Measurements from ENCODE around the gene LRRTM3.

GRCh38 chr10:67100951-67101350, 175.1 kb downstream of the LRRTM3 start:
- no peak for TF ChIP-seq CTCF (conservative IDR thresholded peaks at IDR 0.05; ENCODE audit: low read depth in 2 of 2)
- TF ChIP-seq POLR2AphosphoS5 (IDR thresholded peaks at IDR 0.05; ENCODE audit: low read depth) = no peak
- TF ChIP-seq EZH2 (IDR thresholded peaks at IDR 0.05; ENCODE audit: low read depth, unreplicated experiment) = no peak
- TF ChIP-seq EZH2phosphoT487 (IDR thresholded peaks at IDR 0.05; ENCODE audit: unreplicated experiment) = no peak
- TF ChIP-seq CREB1 (CRISPR knock-in tag; IDR thresholded peaks at IDR 0.05; ENCODE audit: low read depth) = no peak
- TF ChIP-seq, protein P1, sequence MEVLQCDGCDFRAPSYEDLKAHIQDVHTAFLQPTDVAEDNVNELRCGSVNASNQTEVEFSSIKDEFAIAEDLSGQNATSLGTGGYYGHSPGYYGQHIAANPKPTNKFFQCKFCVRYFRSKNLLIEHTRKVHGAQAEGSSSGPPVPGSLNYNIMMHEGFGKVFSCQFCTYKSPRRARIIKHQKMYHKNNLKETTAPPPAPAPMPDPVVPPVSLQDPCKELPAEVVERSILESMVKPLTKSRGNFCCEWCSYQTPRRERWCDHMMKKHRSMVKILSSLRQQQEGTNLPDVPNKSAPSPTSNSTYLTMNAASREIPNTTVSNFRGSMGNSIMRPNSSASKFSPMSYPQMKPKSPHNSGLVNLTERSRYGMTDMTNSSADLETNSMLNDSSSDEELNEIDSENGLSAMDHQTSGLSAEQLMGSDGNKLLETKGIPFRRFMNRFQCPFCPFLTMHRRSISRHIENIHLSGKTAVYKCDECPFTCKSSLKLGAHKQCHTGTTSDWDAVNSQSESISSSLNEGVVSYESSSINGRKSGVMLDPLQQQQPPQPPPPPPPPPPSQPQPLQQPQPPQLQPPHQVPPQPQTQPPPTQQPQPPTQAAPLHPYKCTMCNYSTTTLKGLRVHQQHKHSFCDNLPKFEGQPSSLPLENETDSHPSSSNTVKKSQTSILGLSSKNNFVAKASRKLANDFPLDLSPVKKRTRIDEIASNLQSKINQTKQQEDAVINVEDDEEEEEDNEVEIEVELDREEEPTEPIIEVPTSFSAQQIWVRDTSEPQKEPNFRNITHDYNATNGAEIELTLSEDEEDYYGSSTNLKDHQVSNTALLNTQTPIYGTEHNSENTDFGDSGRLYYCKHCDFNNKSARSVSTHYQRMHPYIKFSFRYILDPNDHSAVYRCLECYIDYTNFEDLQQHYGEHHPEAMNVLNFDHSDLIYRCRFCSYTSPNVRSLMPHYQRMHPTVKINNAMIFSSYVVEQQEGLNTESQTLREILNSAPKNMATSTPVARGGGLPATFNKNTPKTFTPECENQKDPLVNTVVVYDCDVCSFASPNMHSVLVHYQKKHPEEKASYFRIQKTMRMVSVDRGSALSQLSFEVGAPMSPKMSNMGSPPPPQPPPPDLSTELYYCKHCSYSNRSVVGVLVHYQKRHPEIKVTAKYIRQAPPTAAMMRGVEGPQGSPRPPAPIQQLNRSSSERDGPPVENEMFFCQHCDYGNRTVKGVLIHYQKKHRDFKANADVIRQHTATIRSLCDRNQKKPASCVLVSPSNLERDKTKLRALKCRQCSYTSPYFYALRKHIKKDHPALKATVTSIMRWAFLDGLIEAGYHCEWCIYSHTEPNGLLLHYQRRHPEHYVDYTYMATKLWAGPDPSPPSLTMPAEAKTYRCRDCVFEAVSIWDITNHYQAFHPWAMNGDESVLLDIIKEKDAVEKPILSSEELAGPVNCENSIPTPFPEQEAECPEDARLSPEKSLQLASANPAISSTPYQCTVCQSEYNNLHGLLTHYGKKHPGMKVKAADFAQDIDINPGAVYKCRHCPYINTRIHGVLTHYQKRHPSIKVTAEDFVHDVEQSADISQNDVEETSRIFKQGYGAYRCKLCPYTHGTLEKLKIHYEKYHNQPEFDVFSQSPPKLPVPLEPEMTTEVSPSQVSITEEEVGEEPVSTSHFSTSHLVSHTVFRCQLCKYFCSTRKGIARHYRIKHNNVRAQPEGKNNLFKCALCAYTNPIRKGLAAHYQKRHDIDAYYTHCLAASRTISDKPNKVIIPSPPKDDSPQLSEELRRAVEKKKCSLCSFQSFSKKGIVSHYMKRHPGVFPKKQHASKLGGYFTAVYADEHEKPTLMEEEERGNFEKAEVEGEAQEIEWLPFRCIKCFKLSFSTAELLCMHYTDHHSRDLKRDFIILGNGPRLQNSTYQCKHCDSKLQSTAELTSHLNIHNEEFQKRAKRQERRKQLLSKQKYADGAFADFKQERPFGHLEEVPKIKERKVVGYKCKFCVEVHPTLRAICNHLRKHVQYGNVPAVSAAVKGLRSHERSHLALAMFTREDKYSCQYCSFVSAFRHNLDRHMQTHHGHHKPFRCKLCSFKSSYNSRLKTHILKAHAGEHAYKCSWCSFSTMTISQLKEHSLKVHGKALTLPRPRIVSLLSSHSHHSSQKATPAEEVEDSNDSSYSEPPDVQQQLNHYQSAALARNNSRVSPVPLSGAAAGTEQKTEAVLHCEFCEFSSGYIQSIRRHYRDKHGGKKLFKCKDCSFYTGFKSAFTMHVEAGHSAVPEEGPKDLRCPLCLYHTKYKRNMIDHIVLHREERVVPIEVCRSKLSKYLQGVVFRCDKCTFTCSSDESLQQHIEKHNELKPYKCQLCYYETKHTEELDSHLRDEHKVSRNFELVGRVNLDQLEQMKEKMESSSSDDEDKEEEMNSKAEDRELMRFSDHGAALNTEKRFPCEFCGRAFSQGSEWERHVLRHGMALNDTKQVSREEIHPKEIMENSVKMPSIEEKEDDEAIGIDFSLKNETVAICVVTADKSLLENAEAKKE (CRISPR knock-in tag; IDR thresholded peaks at IDR 0.05) = no peak
- TF ChIP-seq, protein P2, sequence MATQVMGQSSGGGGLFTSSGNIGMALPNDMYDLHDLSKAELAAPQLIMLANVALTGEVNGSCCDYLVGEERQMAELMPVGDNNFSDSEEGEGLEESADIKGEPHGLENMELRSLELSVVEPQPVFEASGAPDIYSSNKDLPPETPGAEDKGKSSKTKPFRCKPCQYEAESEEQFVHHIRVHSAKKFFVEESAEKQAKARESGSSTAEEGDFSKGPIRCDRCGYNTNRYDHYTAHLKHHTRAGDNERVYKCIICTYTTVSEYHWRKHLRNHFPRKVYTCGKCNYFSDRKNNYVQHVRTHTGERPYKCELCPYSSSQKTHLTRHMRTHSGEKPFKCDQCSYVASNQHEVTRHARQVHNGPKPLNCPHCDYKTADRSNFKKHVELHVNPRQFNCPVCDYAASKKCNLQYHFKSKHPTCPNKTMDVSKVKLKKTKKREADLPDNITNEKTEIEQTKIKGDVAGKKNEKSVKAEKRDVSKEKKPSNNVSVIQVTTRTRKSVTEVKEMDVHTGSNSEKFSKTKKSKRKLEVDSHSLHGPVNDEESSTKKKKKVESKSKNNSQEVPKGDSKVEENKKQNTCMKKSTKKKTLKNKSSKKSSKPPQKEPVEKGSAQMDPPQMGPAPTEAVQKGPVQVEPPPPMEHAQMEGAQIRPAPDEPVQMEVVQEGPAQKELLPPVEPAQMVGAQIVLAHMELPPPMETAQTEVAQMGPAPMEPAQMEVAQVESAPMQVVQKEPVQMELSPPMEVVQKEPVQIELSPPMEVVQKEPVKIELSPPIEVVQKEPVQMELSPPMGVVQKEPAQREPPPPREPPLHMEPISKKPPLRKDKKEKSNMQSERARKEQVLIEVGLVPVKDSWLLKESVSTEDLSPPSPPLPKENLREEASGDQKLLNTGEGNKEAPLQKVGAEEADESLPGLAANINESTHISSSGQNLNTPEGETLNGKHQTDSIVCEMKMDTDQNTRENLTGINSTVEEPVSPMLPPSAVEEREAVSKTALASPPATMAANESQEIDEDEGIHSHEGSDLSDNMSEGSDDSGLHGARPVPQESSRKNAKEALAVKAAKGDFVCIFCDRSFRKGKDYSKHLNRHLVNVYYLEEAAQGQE (IDR thresholded peaks at IDR 0.05; ENCODE audit: unreplicated experiment) = no peak
- TF ChIP-seq ETS1 (IDR thresholded peaks at IDR 0.05) = no peak
